HepG2 (cell line): Measurements from ENCODE around the gene SIRPA. TPM values are rescaled to one million over a fixed set of nuclear protein-coding genes. Genes with fewer than 3 reads are reported as not detected.

ENCODE experiments used
- ELF1 ChIP-seq: sonication (generic); formaldehyde crosslinking; IDR thresholded peaks from 2 replicates; pipeline ENCODE4 v1.4.0; 2020; ENCODE audit warnings: missing genetic modification reagents
- GATAD1 ChIP-seq: IDR thresholded peaks from 2 replicates; pipeline ENCODE4 v1.6.1; 2016; ENCODE audit warnings: missing genetic modification reagents, missing compliant biosample characterization
- MAFG ChIP-seq: sonication (generic); formaldehyde crosslinking; IDR thresholded peaks from 2 replicates; pipeline ENCODE4 v1.5.1; 2020; ENCODE audit warnings: mild to moderate bottlenecking, missing genetic modification reagents
- NAIF1 ChIP-seq: sonication (generic); formaldehyde crosslinking; IDR thresholded peaks from 2 replicates; pipeline ENCODE4 v1.5.0; 2020; ENCODE audit warnings: mild to moderate bottlenecking, missing genetic modification reagents, borderline replicate concordance
- RORA ChIP-seq: sonication (generic); formaldehyde crosslinking; IDR thresholded peaks from 2 replicates; pipeline ENCODE4 v1.5.0; 2020; ENCODE audit warnings: mild to moderate bottlenecking, missing genetic modification reagents, moderate library complexity
- SKI ChIP-seq: fragments of 450-650 bp; IDR thresholded peaks from one replicate; pipeline ENCODE4 v1.6.1; 2018; ENCODE audit warnings: mild to moderate bottlenecking; ENCODE audit not compliant: partially characterized antibody
- SNRNP70 ChIP-seq: fragments of 200-400 bp; formaldehyde crosslinking; IDR thresholded peaks from 2 replicates; pipeline ENCODE4 v1.6.1; 2017; ENCODE audit warnings: mild to moderate bottlenecking, low read depth, low read length, moderate library complexity
- SUZ12 ChIP-seq: fragments of 150-350 bp; IDR thresholded peaks from 2 replicates; pipeline ENCODE4 v1.6.1; 2014; ENCODE audit warnings: low read depth, low read length
- TAF1 ChIP-seq: sonication (generic); formaldehyde crosslinking; IDR thresholded peaks from 2 replicates; pipeline ENCODE4 v1.4.0; 2020; ENCODE audit warnings: missing genetic modification reagents
- TBX2 ChIP-seq: sonication (generic); formaldehyde crosslinking; IDR thresholded peaks from 2 replicates; pipeline ENCODE4 v1.5.0; 2020; ENCODE audit warnings: missing genetic modification reagents, mild to moderate bottlenecking, borderline replicate concordance
- ZBTB8A ChIP-seq: sonication (generic); formaldehyde crosslinking; IDR thresholded peaks from 2 replicates; pipeline ENCODE4 v1.4.0; 2020; ENCODE audit warnings: mild to moderate bottlenecking, low read depth, missing genetic modification reagents, borderline replicate concordance
- ZFP1 ChIP-seq: IDR thresholded peaks from 2 replicates; pipeline ENCODE4 v1.6.1; 2016
- ZNF101 ChIP-seq: sonication (generic); formaldehyde crosslinking; IDR thresholded peaks from 2 replicates; pipeline ENCODE4 v1.4.0; 2020; ENCODE audit warnings: mild to moderate bottlenecking, low read depth, missing genetic modification reagents, borderline replicate concordance
- ZNF292 ChIP-seq: sonication (generic); formaldehyde crosslinking; IDR thresholded peaks from 2 replicates; pipeline ENCODE4 v1.8.1; 2022; ENCODE audit warnings: mild to moderate bottlenecking, low read depth, missing genetic modification reagents, borderline replicate concordance
- ZNF460 ChIP-seq: sonication (generic); formaldehyde crosslinking; IDR thresholded peaks from 2 replicates; pipeline ENCODE4 v1.5.1; 2020; ENCODE audit warnings: missing genetic modification reagents, mild to moderate bottlenecking, borderline replicate concordance
- ZNF510 ChIP-seq: sonication (generic); formaldehyde crosslinking; IDR thresholded peaks from 2 replicates; pipeline ENCODE4 v1.4.0; 2020; ENCODE audit warnings: low read depth, mild to moderate bottlenecking, missing genetic modification reagents
- ZNF543 ChIP-seq: sonication (generic); formaldehyde crosslinking; IDR thresholded peaks from 2 replicates; pipeline ENCODE4 v1.4.0; 2020; ENCODE audit warnings: mild to moderate bottlenecking, missing genetic modification reagents
- ZNF557 ChIP-seq: sonication (generic); formaldehyde crosslinking; IDR thresholded peaks from 2 replicates; pipeline ENCODE4 v1.4.0; 2020; ENCODE audit warnings: missing genetic modification reagents
- ZNF563 ChIP-seq: sonication (generic); formaldehyde crosslinking; IDR thresholded peaks from 2 replicates; pipeline ENCODE4 v1.8.0; 2022; ENCODE audit warnings: mild to moderate bottlenecking, moderate library complexity, missing genetic modification reagents
- ZNF615 ChIP-seq: sonication (generic); formaldehyde crosslinking; IDR thresholded peaks from 2 replicates; pipeline ENCODE4 v1.5.0; 2020; ENCODE audit warnings: mild to moderate bottlenecking, missing genetic modification reagents, borderline replicate concordance
- polyA plus RNA-seq, 8 experiments: library from polyadenylated mRNA; depleted of rRNA in 3 of 8; stranded (reverse) in 7 of 8; unstranded in 1 of 8; fragments of >200 nt; fragmentation: Illumina TruSeq in 4 of 8; extraction: Trizol in 4 of 8; gene quantifications; 2 replicates each; pipeline versions ENCODE4 v1.2.1 to v1.2.3, GENCODE V29; 2011 to 2016; ENCODE audit warnings: low read depth in 4 of 8, missing spikeins in 1 of 8, mixed read lengths in 1 of 8; ENCODE audit not compliant: insufficient read depth in 1 of 8
- total RNA-seq, 5 experiments: library from RNA; depleted of rRNA; stranded (reverse); fragments of >200 nt; fragmentation: Illumina TruSeq; extraction: Trizol; gene quantifications; 2 replicates each; pipeline ENCODE4 v1.2.3, GENCODE V29; 2016; ENCODE audit warnings: low read depth in 1 of 5
- TF ChIP-seq, protein P1 (sequence below): IDR thresholded peaks from 2 replicates; pipeline ENCODE4 v1.6.1; 2012; ENCODE audit warnings: inconsistent platforms
- TF ChIP-seq, protein P2 (sequence below): sonication (generic); formaldehyde crosslinking; IDR thresholded peaks from 2 replicates; pipeline ENCODE4 v1.4.0; 2020; ENCODE audit warnings: mild to moderate bottlenecking, missing genetic modification reagents
- TF ChIP-seq, protein P3 (sequence below): sonication (generic); formaldehyde crosslinking; IDR thresholded peaks from 2 replicates; pipeline ENCODE4 v1.5.1; 2020; ENCODE audit warnings: mild to moderate bottlenecking, missing genetic modification reagents
- TF ChIP-seq, protein P4 (sequence below): sonication (generic); formaldehyde crosslinking; IDR thresholded peaks from 2 replicates; pipeline ENCODE4 v1.8.0; 2022; ENCODE audit warnings: missing genetic modification reagents, low read depth, mild to moderate bottlenecking, borderline replicate concordance
- TF ChIP-seq, protein P5 (sequence below): sonication (generic); formaldehyde crosslinking; IDR thresholded peaks from 2 replicates; pipeline ENCODE4 v1.4.0; 2020; ENCODE audit warnings: mild to moderate bottlenecking, missing genetic modification reagents
- TF ChIP-seq, protein P6 (sequence below): sonication (generic); formaldehyde crosslinking; IDR thresholded peaks from 2 replicates; pipeline ENCODE4 v1.5.0; 2020; ENCODE audit warnings: mild to moderate bottlenecking, missing genetic modification reagents

Gene SIRPA
- total and polyA plus RNA-seq, 2 of the 13 experiments (the other 11 are each of a cell fraction or from before 2014, with no cell fraction given) = 7.2 to 17.6 TPM

DNA sequence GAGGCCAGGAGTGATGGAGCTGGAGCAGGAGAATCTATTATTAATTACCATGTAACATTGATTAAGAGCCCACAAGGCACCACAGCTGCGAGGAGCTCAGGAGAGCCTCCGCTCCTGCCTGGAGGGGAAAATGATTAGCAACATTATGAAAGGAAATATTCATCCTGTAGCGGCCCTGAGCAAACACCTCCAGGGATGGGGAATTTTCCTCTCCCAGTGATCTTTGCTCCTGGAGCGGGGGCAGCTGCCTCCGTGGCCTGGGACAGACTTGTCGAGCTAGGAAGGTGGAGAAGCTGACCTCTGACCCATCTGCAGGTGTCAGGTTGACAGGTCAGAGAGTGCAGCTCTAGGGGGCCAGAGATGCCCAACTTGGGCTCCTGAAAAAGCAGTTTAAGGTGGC lies 40.1 kb upstream of the SIRPA start (continued):
- TF ChIP-seq NAIF1 (CRISPR knock-in tag) (no peak), ZNF510 (CRISPR knock-in tag) (no peak), ZBTB8A (CRISPR knock-in tag) (no peak), SUZ12 (no peak), SKI (no peak), GATAD1 (no peak), ELF1 (CRISPR knock-in tag) (0 out of 2 replicates have a peak, but pooled peaks have one; percentile 38), ZFP1 (CRISPR knock-in tag) (no peak), MAFG (CRISPR knock-in tag) (no peak), TBX2 (CRISPR knock-in tag) (peak; percentile 88; the same call in 1 of the 2 replicates), ZNF101 (CRISPR knock-in tag) (no peak), ZNF563 (no peak), TAF1 (no peak), ZNF615 (CRISPR knock-in tag) (no peak), ZNF460 (no peak), ZNF557 (no peak), ZNF292 (CRISPR knock-in tag) (0 out of 2 replicates have a peak, but pooled peaks have one; percentile 26), RORA (CRISPR knock-in tag) (no peak), ZNF543 (CRISPR knock-in tag) (no peak), SNRNP70 (no peak)
- TF ChIP-seq, protein P1, sequence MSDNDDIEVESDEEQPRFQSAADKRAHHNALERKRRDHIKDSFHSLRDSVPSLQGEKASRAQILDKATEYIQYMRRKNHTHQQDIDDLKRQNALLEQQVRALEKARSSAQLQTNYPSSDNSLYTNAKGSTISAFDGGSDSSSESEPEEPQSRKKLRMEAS = peak; percentile 42
- TF ChIP-seq, protein P2, sequence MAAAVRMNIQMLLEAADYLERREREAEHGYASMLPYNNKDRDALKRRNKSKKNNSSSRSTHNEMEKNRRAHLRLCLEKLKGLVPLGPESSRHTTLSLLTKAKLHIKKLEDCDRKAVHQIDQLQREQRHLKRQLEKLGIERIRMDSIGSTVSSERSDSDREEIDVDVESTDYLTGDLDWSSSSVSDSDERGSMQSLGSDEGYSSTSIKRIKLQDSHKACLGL (CRISPR knock-in tag) = no peak
- TF ChIP-seq, protein P3, sequence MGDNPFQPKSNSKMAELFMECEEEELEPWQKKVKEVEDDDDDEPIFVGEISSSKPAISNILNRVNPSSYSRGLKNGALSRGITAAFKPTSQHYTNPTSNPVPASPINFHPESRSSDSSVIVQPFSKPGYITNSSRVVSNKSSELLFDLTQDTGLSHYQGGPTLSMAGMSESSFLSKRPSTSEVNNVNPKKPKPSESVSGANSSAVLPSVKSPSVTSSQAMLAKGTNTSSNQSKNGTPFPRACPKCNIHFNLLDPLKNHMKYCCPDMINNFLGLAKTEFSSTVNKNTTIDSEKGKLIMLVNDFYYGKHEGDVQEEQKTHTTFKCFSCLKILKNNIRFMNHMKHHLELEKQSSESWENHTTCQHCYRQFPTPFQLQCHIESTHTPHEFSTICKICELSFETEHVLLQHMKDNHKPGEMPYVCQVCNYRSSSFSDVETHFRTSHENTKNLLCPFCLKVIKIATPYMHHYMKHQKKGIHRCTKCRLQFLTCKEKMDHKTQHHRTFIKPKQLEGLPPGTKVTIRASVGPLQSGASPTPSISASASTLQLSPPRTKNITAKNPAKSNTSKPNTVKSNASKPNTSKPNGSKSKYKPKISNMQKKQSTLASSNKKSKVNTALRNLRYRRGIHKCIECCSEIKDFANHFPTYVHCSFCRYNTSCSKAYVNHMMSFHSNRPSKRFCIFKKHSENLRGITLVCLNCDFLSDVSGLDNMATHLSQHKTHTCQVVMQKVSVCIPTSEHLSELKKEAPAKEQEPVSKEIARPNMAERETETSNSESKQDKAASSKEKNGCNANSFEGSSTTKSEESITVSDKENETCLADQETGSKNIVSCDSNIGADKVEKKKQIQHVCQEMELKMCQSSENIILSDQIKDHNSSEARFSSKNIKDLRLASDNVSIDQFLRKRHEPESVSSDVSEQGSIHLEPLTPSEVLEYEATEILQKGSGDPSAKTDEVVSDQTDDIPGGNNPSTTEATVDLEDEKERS (CRISPR knock-in tag) = no peak
- TF ChIP-seq, protein P4, sequence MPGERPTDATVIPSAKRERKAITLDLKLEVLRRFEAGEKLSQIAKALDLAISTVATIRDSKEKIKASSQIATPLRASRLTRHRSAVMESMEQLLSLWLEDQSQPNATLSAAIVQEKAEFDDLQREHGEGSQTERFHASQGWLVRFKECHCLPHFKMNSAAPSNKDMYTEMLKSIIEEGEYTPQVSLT (CRISPR knock-in tag) = no peak
- TF ChIP-seq, protein P5, sequence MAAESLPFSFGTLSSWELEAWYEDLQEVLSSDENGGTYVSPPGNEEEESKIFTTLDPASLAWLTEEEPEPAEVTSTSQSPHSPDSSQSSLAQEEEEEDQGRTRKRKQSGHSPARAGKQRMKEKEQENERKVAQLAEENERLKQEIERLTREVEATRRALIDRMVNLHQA (CRISPR knock-in tag) = no peak
- TF ChIP-seq, protein P6, sequence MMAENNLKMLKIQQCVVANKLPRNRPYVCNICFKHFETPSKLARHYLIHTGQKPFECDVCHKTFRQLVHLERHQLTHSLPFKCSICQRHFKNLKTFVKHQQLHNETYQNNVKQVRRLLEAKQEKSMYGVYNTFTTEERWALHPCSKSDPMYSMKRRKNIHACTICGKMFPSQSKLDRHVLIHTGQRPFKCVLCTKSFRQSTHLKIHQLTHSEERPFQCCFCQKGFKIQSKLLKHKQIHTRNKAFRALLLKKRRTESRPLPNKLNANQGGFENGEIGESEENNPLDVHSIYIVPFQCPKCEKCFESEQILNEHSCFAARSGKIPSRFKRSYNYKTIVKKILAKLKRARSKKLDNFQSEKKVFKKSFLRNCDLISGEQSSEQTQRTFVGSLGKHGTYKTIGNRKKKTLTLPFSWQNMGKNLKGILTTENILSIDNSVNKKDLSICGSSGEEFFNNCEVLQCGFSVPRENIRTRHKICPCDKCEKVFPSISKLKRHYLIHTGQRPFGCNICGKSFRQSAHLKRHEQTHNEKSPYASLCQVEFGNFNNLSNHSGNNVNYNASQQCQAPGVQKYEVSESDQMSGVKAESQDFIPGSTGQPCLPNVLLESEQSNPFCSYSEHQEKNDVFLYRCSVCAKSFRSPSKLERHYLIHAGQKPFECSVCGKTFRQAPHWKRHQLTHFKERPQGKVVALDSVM = no peak
